Femur (tissue), 1 donor: ENCODE results near the gene CNIH2.
A peak's percentile ranks its signal among the peaks of the same experiment; 100 is the strongest.
"Not testable (repeated sequence)": the region's sequence is repeated elsewhere in the genome, so short reads cannot be mapped to it uniquely, and the experiment has no call there.

ENCODE experiments used
- DNase-seq: peaks from one replicate; pipeline ENCODE4 v3.0.0-alpha.2; 2017

The CNIH2 gene

GRCh38 chr11:66261578-66261977 lies 16.4 kb upstream of the CNIH2 start:
- no peak for DNase-seq

- DNase-seq, result no peak
Observed at GRCh38 chr11:66262191-66262590, 15.8 kb upstream of the CNIH2 start.

DNA sequence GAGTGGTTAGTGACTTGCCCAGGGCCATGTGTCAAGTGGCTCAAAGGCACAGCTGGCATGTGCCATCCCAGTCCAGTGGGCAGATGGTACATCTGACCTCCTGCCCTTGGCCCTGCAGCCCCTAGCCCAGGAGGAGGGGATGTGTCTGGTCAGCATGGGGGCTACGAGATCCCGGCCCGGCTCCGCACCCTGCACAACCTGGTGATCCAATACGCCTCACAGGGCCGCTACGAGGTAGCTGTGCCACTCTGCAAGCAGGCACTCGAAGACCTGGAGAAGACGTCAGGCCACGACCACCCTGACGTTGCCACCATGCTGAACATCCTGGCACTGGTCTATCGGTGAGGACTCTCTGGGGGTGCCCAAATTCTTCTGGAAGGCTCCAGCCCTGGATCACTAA lies 15.3 kb upstream of the CNIH2 start:
- DNase-seq, result no peak

GRCh38 chr11:66263231-66263630 lies 14.7 kb upstream of the CNIH2 start:
- no peak for DNase-seq

DNA sequence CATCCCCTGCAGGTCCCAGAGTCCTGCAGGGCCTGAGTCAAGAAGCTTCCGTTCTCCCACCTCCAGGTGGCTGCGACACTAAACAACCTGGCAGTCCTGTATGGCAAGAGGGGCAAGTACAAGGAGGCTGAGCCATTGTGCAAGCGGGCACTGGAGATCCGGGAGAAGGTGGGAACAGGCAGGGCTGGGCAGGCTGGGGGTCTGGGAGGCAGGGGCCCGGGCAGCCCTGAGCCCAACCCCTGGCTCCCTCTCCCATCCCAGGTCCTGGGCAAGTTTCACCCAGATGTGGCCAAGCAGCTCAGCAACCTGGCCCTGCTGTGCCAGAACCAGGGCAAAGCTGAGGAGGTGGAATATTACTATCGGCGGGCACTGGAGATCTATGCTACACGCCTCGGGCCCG lies 14.2 kb upstream of the CNIH2 start:
- DNase-seq, result no peak

- no peak for DNase-seq
Observed at GRCh38 chr11:66264383-66264782, 13.6 kb upstream of the CNIH2 start.

- DNase-seq, result no peak
Observed at GRCh38 chr11:66264914-66265313, 13.1 kb upstream of the CNIH2 start.

DNA sequence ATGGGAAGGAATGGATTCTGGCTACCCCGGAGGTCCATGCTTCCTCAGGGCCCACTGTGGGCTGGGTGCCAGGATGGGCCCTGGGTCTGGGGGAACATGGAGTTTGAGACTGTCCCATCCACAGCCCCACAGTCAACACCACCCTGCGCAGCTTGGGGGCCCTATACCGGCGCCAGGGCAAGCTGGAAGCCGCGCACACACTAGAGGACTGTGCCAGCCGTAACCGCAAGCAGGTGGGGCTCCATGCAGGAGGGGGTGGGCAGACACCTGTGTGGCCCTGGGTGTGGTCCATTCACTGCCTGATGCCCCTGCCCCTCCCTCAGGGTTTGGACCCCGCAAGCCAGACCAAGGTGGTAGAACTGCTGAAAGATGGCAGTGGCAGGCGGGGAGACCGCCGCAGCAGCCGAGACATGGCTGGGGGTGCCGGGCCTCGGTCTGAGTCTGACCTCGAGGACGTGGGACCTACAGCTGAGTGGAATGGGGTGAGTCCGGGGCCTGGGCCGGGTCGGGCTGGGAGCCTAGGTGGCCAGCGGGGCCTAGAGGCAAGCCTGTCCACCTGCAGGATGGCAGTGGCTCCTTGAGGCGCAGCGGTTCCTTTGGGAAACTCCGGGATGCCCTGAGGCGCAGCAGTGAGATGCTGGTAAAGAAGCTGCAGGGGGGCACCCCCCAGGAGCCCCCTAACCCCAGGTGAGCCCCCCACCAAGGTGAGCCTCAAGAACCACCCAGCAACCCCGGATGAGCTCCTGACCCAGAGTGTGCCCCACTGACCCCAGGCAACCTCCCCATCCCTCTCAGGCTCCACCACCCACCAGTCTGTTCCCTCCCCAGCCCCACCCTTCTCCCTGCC lies 12.2 kb upstream of the CNIH2 start:
- no peak for DNase-seq

- no peak for DNase-seq
Observed at GRCh38 chr11:66266378-66267038, 11.5 kb upstream of the CNIH2 start.

GRCh38 chr11:66267039-66267378 lies 11.0 kb upstream of the CNIH2 start:
- DNase-seq, result no peak

GRCh38 chr11:66267379-66268243 lies 10.4 kb upstream of the CNIH2 start:
- DNase-seq, result peak; percentile 95

DNA sequence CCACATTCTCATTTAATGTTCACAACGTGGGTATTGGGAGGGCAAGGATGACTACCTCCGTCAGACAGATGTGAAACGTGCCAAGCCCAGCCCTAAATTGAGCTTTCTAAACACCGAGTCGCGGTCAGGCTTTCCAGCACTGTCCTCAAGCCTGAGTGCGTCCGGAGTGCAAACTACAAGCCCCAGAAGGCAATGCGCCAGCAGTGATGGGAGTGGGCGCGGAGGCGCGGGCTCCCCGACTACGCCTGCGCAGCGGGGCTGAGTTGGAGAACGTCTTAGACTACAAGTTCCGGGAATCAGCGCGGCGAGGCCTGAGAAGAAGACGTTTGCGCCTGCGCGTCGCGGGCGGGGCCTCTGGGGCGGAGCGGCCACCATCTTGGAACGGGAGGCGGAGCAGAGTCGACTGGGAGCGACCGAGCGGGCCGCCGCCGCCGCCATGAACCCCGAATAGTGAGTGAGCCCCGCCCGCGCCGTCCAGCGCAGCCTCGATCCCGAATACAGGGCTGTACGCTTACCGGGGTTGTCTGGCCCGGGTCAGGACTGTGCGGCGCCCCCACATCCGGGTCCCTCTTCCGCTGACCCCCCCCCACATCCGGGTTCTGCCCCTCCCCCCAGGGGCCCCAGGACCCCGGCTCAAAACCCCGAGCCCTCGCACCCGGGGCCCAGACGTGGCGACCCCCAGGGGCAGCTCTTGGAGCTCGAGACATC lies 9.6 kb upstream of the CNIH2 start, which contains the start of gene RAB1B:
RAB1B (plus strand) TSS at position 396 of the 708 bp plus-strand sequence; CDS start at position 437, 41 bp downstream.
- peak; percentile 100 for DNase-seq

DNA sequence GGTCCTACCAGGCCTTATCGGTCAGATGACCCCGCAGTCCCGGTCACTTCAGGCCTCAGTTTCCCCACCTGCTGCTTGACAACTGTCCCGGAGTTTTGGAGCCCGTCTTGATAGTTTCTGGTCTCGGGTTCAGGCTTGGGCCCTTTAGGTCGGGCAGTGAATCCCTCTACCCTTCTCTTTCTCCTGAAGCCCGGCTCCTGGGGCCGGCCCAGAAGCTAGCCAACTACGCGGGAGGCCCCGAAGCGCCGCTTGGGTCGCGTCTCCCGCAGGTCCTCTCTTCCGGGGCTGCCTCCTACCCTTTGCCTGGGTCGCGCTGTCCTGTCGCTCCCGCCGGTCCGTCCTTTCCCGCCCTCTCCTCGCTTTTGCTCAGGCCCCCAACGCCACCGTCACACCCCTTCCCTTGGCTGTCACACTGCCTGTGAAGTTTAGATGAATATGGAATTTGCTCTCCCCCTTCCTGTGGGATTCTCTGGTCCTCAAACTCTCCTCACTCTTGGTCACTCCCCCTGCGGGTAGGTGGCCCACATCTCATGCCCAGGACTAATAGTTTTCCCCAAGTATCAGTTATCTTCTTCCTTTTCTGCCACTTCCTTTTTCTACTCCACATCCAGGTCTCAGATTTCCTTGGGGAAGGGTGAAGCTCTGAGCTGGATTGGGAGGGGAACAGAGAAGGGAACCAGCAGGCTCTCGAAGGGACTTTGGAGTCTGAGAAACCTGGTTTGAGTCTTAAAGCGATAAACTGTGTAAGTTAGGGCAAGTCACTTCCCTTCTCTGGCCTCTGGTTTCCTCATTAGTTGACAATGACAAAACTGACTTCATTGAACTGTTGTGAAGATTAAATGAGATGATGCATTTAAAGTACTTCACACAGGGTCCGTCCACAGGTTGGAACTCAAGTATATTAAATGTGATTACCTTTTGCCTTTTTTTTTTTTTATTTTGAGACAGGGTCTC lies 8.7 kb upstream of the CNIH2 start:
- peak; percentile 54 for DNase-seq

- DNase-seq, result no peak
Observed at GRCh38 chr11:66271816-66272215, 6.2 kb upstream of the CNIH2 start.

DNA sequence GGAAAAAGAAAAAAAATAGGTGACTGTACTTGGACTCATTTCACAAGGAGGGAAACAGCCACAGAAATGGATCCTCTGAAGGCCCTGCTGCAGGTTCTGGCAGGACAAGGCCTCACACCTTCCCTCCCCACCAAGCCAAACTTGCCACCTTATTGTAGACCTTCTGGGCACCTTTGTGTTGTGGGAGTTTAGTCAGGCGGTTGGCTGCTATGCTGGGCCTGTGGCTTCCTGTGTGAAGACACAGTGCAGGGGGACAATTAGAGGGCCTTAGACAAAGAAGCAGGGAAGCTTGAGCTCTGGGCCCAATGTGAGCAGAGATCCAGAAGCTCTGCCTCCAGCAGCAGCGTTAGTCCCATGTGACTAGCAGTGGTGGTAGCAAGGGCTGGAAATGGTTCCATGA lies 5.4 kb upstream of the CNIH2 start:
- no peak for DNase-seq

DNA sequence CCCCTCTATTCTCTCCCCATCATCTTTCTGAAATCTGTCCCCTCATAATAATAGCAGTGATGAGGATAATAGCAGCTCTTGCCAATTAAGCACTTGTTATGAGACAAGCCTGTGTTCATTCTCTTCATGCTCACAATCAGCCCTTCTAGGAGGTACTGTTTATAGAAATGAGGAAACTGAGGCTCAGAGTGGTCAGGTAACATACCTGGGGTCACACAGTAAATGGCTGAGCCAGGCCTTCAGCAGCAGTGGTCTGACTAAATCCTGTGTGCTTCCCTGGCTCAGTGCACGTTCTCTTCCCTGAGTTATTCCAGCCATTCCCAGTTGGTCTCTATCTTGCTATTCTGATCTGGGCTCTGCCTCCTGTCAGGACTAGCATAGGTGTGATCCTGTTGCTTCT lies 3.8 kb upstream of the CNIH2 start:
- DNase-seq, result no peak

DNA sequence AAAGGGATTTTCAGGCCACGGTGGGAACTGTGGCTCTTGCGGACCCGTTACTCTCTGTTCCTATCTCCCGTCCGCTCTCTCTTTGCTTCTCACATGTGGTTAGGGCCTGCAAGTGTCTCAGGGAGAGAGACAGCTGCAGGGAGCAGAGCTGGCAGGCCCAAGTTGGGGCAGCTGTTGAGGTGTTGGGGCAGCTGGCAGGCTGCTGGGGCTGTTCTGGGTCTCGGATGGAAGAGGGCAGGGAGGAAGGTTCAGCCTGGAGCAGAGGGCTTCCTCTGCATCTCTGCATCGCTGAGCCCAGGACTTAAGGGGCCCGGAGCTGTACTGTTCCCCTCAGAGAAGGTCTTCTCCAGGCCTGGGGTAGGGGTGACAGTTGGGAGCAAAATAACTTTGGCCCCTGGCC lies 2.6 kb upstream of the CNIH2 start:
- no peak for DNase-seq

- no peak for DNase-seq
Observed at GRCh38 chr11:66275984-66276612, 1.9 kb upstream of the CNIH2 start.

GRCh38 chr11:66276619-66277018 lies 1.4 kb upstream of the CNIH2 start:
- DNase-seq, result not testable (repeated sequence)

DNA sequence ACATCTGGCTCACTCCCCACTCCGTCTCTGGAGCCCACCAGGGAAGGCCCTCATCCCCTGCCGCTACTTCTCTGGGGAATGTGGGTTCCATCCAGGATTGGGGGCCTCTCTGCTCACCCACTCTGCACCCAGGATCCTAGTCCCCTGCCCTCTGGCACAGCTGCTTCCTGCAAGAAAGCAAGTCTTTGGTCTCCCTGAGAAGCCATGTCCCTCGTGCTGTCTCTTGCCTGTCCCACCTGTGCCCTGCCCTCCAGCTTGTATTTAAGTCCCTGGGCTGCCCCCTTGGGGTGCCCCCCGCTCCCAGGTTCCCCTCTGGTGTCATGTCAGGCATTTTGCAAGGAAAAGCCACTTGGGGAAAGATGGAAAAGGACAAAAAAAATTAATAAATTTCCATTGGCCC lies 911 bp upstream of the CNIH2 start:
- DNase-seq, result not testable (repeated sequence)
